CD4-positive, alpha-beta T cell (primary cell): ENCODE data around the gene GPX4. TPM values are rescaled to one million over a fixed set of nuclear protein-coding genes. Genes with fewer than 3 reads are reported as not detected.
A peak's percentile ranks its signal among the peaks of the same experiment; 100 is the strongest.

Source experiments
- ATAC-seq: fragments of 200-7000 bp; cut with Tn5 transposase; one replicate; pipeline ENCODE4 v1.10.0; 2022; ENCODE audit warnings: mild to moderate bottlenecking; ENCODE audit not compliant: poor library complexity
- CTCF ChIA-PET: fragments of 350-600 bp; sonication (Branson Sonifier 250); formaldehyde crosslinking; loops from one replicate; lab custom pipeline; 2021; ENCODE audit warnings: antibody characterized with exemption, inconsistent platforms; lab: Charles Lee
- POLR2A ChIA-PET: fragments of 350-600 bp; sonication (Branson Sonifier 250); formaldehyde crosslinking; loops from one replicate; lab custom pipeline; 2021; ENCODE audit warnings: antibody characterized with exemption, inconsistent platforms; lab: Charles Lee
- DNase-seq, 14 experiments: peaks; one replicate each; pipeline ENCODE4 v3.0.0-alpha.2; 2013 to 2020; ENCODE audit warnings: mixed read lengths in 2 of 14
- H3K27ac ChIP-seq, 2 donors: one replicate each; pipeline versions ENCODE4 v1.5.1 to v1.7.0; 2013; ENCODE audit warnings: low read length in 2 of 2, low read depth in 1 of 2, mild to moderate bottlenecking in 1 of 2
- H3K27me3 ChIP-seq, 2 experiments: 1 replicate in 1 of 2; 2 replicates in 1 of 2; pipeline versions ENCODE4 v1.6.1 to v1.7.0; 2013; ENCODE audit warnings: low read length in 2 of 2, control low read depth in 1 of 2, mild to moderate bottlenecking in 1 of 2, moderate library complexity in 1 of 2; ENCODE audit not compliant: insufficient read depth in 2 of 2, control insufficient read depth in 1 of 2
- H3K36me3 ChIP-seq: one replicate; pipeline ENCODE4 v1.6.1; 2013; ENCODE audit warnings: low read length, control low read depth; ENCODE audit not compliant: insufficient read depth
- H3K4me1 ChIP-seq: one replicate; pipeline ENCODE4 v1.6.1; 2013; ENCODE audit warnings: low read length, control low read depth; ENCODE audit not compliant: insufficient read depth
- H3K4me3 ChIP-seq: one replicate; pipeline ENCODE4 v1.5.1; 2013; ENCODE audit warnings: mild to moderate bottlenecking, low read length, moderate library complexity
- H3K9me3 ChIP-seq, 2 experiments: 1 replicate in 1 of 2; 2 replicates in 1 of 2; pipeline versions ENCODE4 v1.6.1 to v1.7.0; 2013; ENCODE audit warnings: low read length in 2 of 2, mild to moderate bottlenecking in 2 of 2, control low read depth in 1 of 2, moderate library complexity in 1 of 2; ENCODE audit not compliant: control insufficient read depth in 1 of 2, insufficient read depth in 1 of 2
- H3K27ac Mint-ChIP-seq: one replicate; pipeline ENCODE4 v1.8.0; 2020; ENCODE audit warnings: mixed read lengths
- H3K27me3 Mint-ChIP-seq: one replicate; pipeline ENCODE4 v1.8.0; 2021; ENCODE audit warnings: mixed read lengths
- H3K36me3 Mint-ChIP-seq: one replicate; pipeline ENCODE4 v1.8.0; 2021; ENCODE audit warnings: low read depth, mixed read lengths
- H3K4me1 Mint-ChIP-seq: one replicate; pipeline ENCODE4 v1.8.0; 2021; ENCODE audit warnings: low read depth, mixed read lengths
- H3K4me3 Mint-ChIP-seq: one replicate; pipeline ENCODE4 v1.8.0; 2020; ENCODE audit warnings: mild to moderate bottlenecking, mixed read lengths
- H3K9me3 Mint-ChIP-seq: one replicate; pipeline ENCODE4 v1.8.0; 2020; ENCODE audit warnings: mixed read lengths
- CTCF ChIP-seq: fragments of 200-600 bp; IDR thresholded peaks from one replicate; pipeline ENCODE4 v1.8.0; 2022; ENCODE audit warnings: antibody characterized with exemption, mild to moderate bottlenecking
- intact Hi-C, 2 experiments: fragments of 100-400 bp; cut with DNase I in 1 of 2; cut with micrococcal nuclease in 1 of 2; formaldehyde crosslinking; loops; one replicate each; pipeline versions ENCODE4 v1.15.1 to v1.9.0; 2023 to 2025; cut with DNase I, micrococcal nuclease
- total RNA-seq, 174 experiments: library from RNA in 2 of 174; stranded (reverse) in 2 of 174; gene quantifications; one replicate each; pipeline ENCODE4 v1.2.3 and lab custom pipeline; 2021 to 2026

GPX4 gene
- total RNA-seq, 2 experiments from 2014 or later, result 174 to 175 TPM

- Histone ChIP-seq H3K9me3 (peaks cover 0 to 4% of the 10 kb centered on the region in 2 experiments), H3K4me1 (peaks cover 16% of the 10 kb centered on the region), H3K27ac (no peak overlapping the region), H3K36me3 (peaks cover 73% of the 10 kb centered on the region), H3K27me3 (no peaks in the 10 kb centered on the region), H3K4me3 (no peak overlapping the region)
- DNase-seq, result peak in 1 of 14 experiments; percentile 6
- ChIA-PET POLR2A (interaction anchor here (1.4 to 1.9 kb wide), 2 partner anchors 19 to 81 kb away, joined by 5 to 14 read pairs; no protein-coding TSS in a partner anchor), CTCF (interaction anchor here (2.4 kb wide), 1 partner anchor 82 kb away, joined by 48 read pairs; no protein-coding TSS in a partner anchor)
- H3K27ac Mint-ChIP-seq, result peak overlapping the region; percentile 9
- TF ChIP-seq CTCF, result no peak
- no peak for ATAC-seq
- no peaks in the 10 kb centered on the region for H3K27me3 Mint-ChIP-seq
- intact Hi-C loops, result loop anchor here (5.0 kb wide), 1 partner anchor 81 kb away; no protein-coding TSS in a partner anchor
- H3K36me3 Mint-ChIP-seq, result peaks cover 14% of the 10 kb centered on the region
- no peak overlapping the region for H3K4me3 Mint-ChIP-seq
- H3K9me3 Mint-ChIP-seq, result no peaks in the 10 kb centered on the region
- H3K4me1 Mint-ChIP-seq, result no peaks in the 10 kb centered on the region
These were observed 8.0 kb downstream of the GPX4 start for GRCh38 chr19:1111641-1112267.

- CTCF ChIA-PET, result interaction anchor here (1.1 to 2.4 kb wide), 13 partner anchors 11 to 132 kb away, joined by 3 to 48 read pairs (median 7); no protein-coding TSS in a partner anchor
- Mint-ChIP-seq H3K4me3 (no peak overlapping the region), H3K27ac (no peak overlapping the region), H3K4me1 (no peaks in the 10 kb centered on the region), H3K9me3 (no peaks in the 10 kb centered on the region), H3K36me3 (peaks cover 7% of the 10 kb centered on the region), H3K27me3 (no peaks in the 10 kb centered on the region)
- Histone ChIP-seq H3K9me3 (peaks cover 0 to 4% of the 10 kb centered on the region in 2 experiments), H3K4me1 (peaks cover 16% of the 10 kb centered on the region), H3K4me3 (no peak overlapping the region), H3K36me3 (peaks cover 73% of the 10 kb centered on the region), H3K27me3 (no peaks in the 10 kb centered on the region), H3K27ac (peak overlapping the region in 1 of 2 donors; percentile 21)
- POLR2A ChIA-PET, result interaction anchor here (0.6 to 1.9 kb wide), 7 partner anchors 8 to 111 kb away, joined by 3 to 14 read pairs (median 4); no protein-coding TSS in a partner anchor
- no peak for TF ChIP-seq CTCF
- intact Hi-C loops, result loop anchor here (1.0 to 5.0 kb wide), 2 partner anchors 80 to 128 kb away; no protein-coding TSS in a partner anchor
- no peak for ATAC-seq
- peak in 2 of 14 experiments; percentile 11 to 59 for DNase-seq
These were observed 8.7 kb downstream of the GPX4 start for GRCh38 chr19:1112268-1113029.
